Neural cell (in vitro differentiated cells): ENCODE data around the gene ARL14EPL.

Experiments
- RAD21 ChIP-seq: fragments of 450-650 bp; conservative IDR thresholded peaks from 2 replicates; pipeline ENCODE4 v1.6.1; 2014; ENCODE audit warnings: antibody characterized with exemption, mild to moderate bottlenecking, moderate library complexity
- TF ChIP-seq, protein P1 (sequence below): IDR thresholded peaks from 2 replicates; pipeline ENCODE4 v1.6.1; 2012; ENCODE audit warnings: borderline replicate concordance
- TF ChIP-seq, protein P2 (sequence below): fragments of 450-650 bp; IDR thresholded peaks from 2 replicates; pipeline ENCODE4 v1.5.1; 2014; ENCODE audit warnings: antibody characterized with exemption, mild to moderate bottlenecking, moderate library complexity; ENCODE audit not compliant: poor library complexity, severe bottlenecking

DNA sequence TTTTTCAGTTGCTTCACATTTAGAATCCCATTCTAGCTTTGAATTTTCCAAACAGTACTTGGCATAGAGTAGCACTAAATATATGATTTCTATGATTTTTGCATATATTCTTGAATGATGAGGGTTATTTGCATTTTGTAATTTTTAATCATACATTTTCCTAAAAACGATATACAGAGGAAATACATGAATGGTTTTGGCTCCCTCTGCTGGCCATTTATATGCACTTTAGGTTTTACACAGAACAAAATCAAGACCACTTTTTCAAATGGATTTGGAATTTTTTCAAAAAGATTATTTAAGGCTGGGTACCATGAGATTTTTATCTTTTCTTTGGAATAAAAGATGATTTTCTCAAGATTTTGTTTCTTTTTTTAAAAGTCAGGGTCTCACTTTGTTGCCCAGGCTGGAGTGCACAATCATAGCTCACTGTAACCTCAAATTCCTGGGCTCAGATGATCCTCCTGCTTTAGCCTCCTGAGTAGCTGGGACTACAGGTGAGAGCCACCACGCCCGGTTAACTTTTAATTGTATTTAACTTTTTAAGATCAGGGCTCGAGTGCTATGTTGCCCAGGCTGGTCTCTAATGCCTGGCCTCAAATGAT is 35.9 kb downstream of the ARL14EPL start:
- peak; percentile 89 for TF ChIP-seq RAD21
- TF ChIP-seq, protein P1, sequence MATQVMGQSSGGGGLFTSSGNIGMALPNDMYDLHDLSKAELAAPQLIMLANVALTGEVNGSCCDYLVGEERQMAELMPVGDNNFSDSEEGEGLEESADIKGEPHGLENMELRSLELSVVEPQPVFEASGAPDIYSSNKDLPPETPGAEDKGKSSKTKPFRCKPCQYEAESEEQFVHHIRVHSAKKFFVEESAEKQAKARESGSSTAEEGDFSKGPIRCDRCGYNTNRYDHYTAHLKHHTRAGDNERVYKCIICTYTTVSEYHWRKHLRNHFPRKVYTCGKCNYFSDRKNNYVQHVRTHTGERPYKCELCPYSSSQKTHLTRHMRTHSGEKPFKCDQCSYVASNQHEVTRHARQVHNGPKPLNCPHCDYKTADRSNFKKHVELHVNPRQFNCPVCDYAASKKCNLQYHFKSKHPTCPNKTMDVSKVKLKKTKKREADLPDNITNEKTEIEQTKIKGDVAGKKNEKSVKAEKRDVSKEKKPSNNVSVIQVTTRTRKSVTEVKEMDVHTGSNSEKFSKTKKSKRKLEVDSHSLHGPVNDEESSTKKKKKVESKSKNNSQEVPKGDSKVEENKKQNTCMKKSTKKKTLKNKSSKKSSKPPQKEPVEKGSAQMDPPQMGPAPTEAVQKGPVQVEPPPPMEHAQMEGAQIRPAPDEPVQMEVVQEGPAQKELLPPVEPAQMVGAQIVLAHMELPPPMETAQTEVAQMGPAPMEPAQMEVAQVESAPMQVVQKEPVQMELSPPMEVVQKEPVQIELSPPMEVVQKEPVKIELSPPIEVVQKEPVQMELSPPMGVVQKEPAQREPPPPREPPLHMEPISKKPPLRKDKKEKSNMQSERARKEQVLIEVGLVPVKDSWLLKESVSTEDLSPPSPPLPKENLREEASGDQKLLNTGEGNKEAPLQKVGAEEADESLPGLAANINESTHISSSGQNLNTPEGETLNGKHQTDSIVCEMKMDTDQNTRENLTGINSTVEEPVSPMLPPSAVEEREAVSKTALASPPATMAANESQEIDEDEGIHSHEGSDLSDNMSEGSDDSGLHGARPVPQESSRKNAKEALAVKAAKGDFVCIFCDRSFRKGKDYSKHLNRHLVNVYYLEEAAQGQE, result no peak
- TF ChIP-seq, protein P2, sequence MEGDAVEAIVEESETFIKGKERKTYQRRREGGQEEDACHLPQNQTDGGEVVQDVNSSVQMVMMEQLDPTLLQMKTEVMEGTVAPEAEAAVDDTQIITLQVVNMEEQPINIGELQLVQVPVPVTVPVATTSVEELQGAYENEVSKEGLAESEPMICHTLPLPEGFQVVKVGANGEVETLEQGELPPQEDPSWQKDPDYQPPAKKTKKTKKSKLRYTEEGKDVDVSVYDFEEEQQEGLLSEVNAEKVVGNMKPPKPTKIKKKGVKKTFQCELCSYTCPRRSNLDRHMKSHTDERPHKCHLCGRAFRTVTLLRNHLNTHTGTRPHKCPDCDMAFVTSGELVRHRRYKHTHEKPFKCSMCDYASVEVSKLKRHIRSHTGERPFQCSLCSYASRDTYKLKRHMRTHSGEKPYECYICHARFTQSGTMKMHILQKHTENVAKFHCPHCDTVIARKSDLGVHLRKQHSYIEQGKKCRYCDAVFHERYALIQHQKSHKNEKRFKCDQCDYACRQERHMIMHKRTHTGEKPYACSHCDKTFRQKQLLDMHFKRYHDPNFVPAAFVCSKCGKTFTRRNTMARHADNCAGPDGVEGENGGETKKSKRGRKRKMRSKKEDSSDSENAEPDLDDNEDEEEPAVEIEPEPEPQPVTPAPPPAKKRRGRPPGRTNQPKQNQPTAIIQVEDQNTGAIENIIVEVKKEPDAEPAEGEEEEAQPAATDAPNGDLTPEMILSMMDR, result peak; percentile 86
